ENCODE data around the gene CXCR1. TPM values are rescaled to one million over a fixed set of nuclear protein-coding genes. Genes with fewer than 3 reads are reported as not detected.

The CXCR1 gene
- not detected in 2 replicates for total RNA-seq

GRCh38 chr2:218166791-218167190 lies at the start of gene CXCR1:
Gene CXCR1, minus strand, starts transcription at chr2:218166962. Its CDS starts 1,751 bp downstream, at chr2:218165211.
- TF ChIP-seq CTCF (IDR thresholded peaks at IDR 0.05) = no peak
- Mint-ChIP-seq H3K4me3 (no peak within 1 kb of the TSS), H3K27me3 (peaks cover 26% of the 10 kb centered on the region), H3K4me1 (peaks cover 25% of the 10 kb centered on the region), H3K36me3 (ENCODE audit: low read depth) (no peaks in the 10 kb centered on the region), H3K9me3 (no peaks in the 10 kb centered on the region), H3K27ac (no peak within 1 kb of the TSS)
- CTCF ChIA-PET = interaction anchor here (1.1 to 2.0 kb wide), 3 partner anchors 15 to 91 kb away, joined by 3 to 11 read pairs (median 4); no protein-coding TSS in a partner anchor
- ATAC-seq (ENCODE audit: low read depth) = peak; percentile 67
- no peak for DNase-seq
- POLR2A ChIA-PET = interaction anchor here (1.9 kb wide), 1 partner anchor 50 kb away, joined by 6 read pairs; the partner anchor contains the start of gene ARPC2
- intact Hi-C loops (cut with micrococcal nuclease) = loop anchor here (5.0 kb wide), 1 partner anchor 231 kb away; the partner anchor contains the start of gene CTDSP1

DNA sequence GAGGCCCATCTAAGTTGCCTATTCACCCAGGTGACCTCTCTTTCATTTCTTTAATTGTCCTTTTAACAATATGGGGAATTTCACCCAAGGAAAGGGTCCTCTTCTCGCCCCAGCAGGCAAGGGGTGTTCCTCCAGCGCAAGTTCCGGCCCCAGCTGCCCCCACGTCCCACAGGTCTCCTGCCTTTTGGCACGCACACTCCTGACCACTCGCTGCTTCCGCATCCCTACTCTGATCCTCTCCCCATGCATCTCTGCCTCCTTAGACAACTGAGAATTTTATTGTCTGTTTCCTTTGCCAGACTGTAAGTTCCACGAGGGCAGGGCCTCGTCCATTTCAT lies 49.5 kb upstream of the CXCR1 start:
- DNase-seq = no peak
- H3K4me1 Mint-ChIP-seq = peaks cover 40% of the 10 kb centered on the region
- ATAC-seq (ENCODE audit: low read depth) = no peak
- TF ChIP-seq CTCF (IDR thresholded peaks at IDR 0.05) = no peak
- H3K27ac Mint-ChIP-seq = peak overlapping the region; percentile 99
- H3K9me3 Mint-ChIP-seq = no peaks in the 10 kb centered on the region
- ChIA-PET CTCF (interaction anchor here (0.7 to 1.5 kb wide), 4 partner anchors 29 to 67 kb away, joined by 3 to 5 read pairs (median 3); partner anchors contain the start of genes AAMP and PNKD), POLR2A (interaction anchor here (0.6 to 7.9 kb wide), 14 partner anchors 13 to 352 kb away, joined by 3 to 211 read pairs (median 4); partner anchors contain the start of genes AAMP, CXCR1, GPBAR1 and PNKD)
- H3K27me3 Mint-ChIP-seq = no peaks in the 10 kb centered on the region
- peaks cover 40% of the 10 kb centered on the region for H3K36me3 Mint-ChIP-seq (ENCODE audit: low read depth)
- H3K4me3 Mint-ChIP-seq = peak overlapping the region; percentile 98
- intact Hi-C loops (cut with micrococcal nuclease) = loop anchor here (1.0 to 5.0 kb wide), 6 partner anchors 47 to 1172 kb away; partner anchors contain the start of genes CNOT9, CNPPD1, RETREG2 and RNF25

GRCh38 chr2:218214116-218214515 lies 47.4 kb upstream of the CXCR1 start:
- no peak overlapping the region for H3K27ac Mint-ChIP-seq
- intact Hi-C loops (cut with micrococcal nuclease) = loop anchor here (1.0 kb wide), 1 partner anchor 9 kb away; no protein-coding TSS in a partner anchor
- H3K27me3 Mint-ChIP-seq = no peaks in the 10 kb centered on the region
- no peak for ATAC-seq (ENCODE audit: low read depth)
- peaks cover 19% of the 10 kb centered on the region for H3K4me1 Mint-ChIP-seq
- TF ChIP-seq CTCF (IDR thresholded peaks at IDR 0.05) = no peak
- CTCF ChIA-PET = no interaction called here
- POLR2A ChIA-PET = interaction anchor here (0.7 to 7.9 kb wide), 3 partner anchors 16 to 667 kb away, joined by 3 to 211 read pairs (median 94); partner anchors contain the start of gene GPBAR1
- peaks cover 5% of the 10 kb centered on the region for H3K9me3 Mint-ChIP-seq
- H3K36me3 Mint-ChIP-seq (ENCODE audit: low read depth) = peaks cover 22% of the 10 kb centered on the region
- no peak for DNase-seq
- H3K4me3 Mint-ChIP-seq = no peak overlapping the region

GRCh38 chr2:218209078-218209477 lies 42.3 kb upstream of the CXCR1 start:
- Mint-ChIP-seq H3K4me1 (no peaks in the 10 kb centered on the region), H3K4me3 (no peak overlapping the region), H3K27ac (no peak overlapping the region), H3K9me3 (peaks cover 5% of the 10 kb centered on the region), H3K27me3 (no peaks in the 10 kb centered on the region), H3K36me3 (ENCODE audit: low read depth) (no peaks in the 10 kb centered on the region)
- DNase-seq (no peak), ATAC-seq (ENCODE audit: low read depth) (no peak)
- no peak for TF ChIP-seq CTCF (IDR thresholded peaks at IDR 0.05)
- ChIA-PET CTCF (interaction anchor here (0.8 kb wide), 1 partner anchor 48 kb away, joined by 3 read pairs; no protein-coding TSS in a partner anchor), POLR2A (interaction anchor here (0.7 kb wide), 1 partner anchor 11 kb away, joined by 5 read pairs; no protein-coding TSS in a partner anchor)
- intact Hi-C loops (cut with micrococcal nuclease) = no loop called here

- POLR2A ChIA-PET = interaction anchor here (1.1 kb wide), 1 partner anchor 14 kb away, joined by 3 read pairs; the partner anchor contains the start of gene ARPC2
- no peaks in the 10 kb centered on the region for H3K36me3 Mint-ChIP-seq (ENCODE audit: low read depth)
- no peak overlapping the region for H3K27ac Mint-ChIP-seq
- no peak overlapping the region for H3K4me3 Mint-ChIP-seq
- CTCF ChIA-PET = no interaction called here
- intact Hi-C loops (cut with micrococcal nuclease) = no loop called here
- peaks cover 9% of the 10 kb centered on the region for H3K27me3 Mint-ChIP-seq
- no peak for TF ChIP-seq CTCF (IDR thresholded peaks at IDR 0.05)
- H3K9me3 Mint-ChIP-seq = no peaks in the 10 kb centered on the region
- ATAC-seq (ENCODE audit: low read depth) = no peak
- no peak for DNase-seq
- no peaks in the 10 kb centered on the region for H3K4me1 Mint-ChIP-seq
Observed at GRCh38 chr2:218202266-218202665, 35.5 kb upstream of the CXCR1 start.
